Endothelial cell of umbilical vein (primary cell): ENCODE results near the gene ABCB6.

Experiments used
- EZH2 ChIP-seq: IDR thresholded peaks from 2 replicates; pipeline ENCODE4 v1.6.1; 2012; ENCODE audit warnings: borderline replicate concordance, low read depth, mild to moderate bottlenecking, moderate library complexity, low read length, inconsistent platforms; ENCODE audit not compliant: severe bottlenecking
- FOS ChIP-seq: IDR thresholded peaks from 2 replicates; pipeline ENCODE4 v1.6.1; 2011; ENCODE audit warnings: mild to moderate bottlenecking, low read length, moderate library complexity, borderline replicate concordance; ENCODE audit not compliant: insufficient read depth
- GATA2 ChIP-seq: IDR thresholded peaks from 2 replicates; pipeline ENCODE4 v1.7.0; 2011; ENCODE audit warnings: low read depth, mild to moderate bottlenecking, moderate library complexity, mixed read lengths, low read length; ENCODE audit not compliant: insufficient read length, insufficient read depth
- JUN ChIP-seq: IDR thresholded peaks from 2 replicates; pipeline ENCODE4 v1.6.1; 2011; ENCODE audit warnings: borderline replicate concordance, low read depth; ENCODE audit not compliant: insufficient read length, insufficient read depth
- MYC ChIP-seq: IDR thresholded peaks from one replicate; pipeline ENCODE4 v1.6.1; 2011; ENCODE audit warnings: mild to moderate bottlenecking, low read depth, low read length
- POLR2A ChIP-seq: IDR thresholded peaks from 2 replicates; pipeline ENCODE4 v1.6.1; 2012; ENCODE audit warnings: low read depth, mild to moderate bottlenecking, control low read depth, low read length
- POLR2AphosphoS5 ChIP-seq: IDR thresholded peaks from 2 replicates; pipeline ENCODE4 v1.6.1; 2012; ENCODE audit warnings: low read depth, mild to moderate bottlenecking, control low read depth, low read length, moderate library complexity; ENCODE audit not compliant: insufficient read depth
- TF ChIP-seq, protein P1 (sequence below), 2 donors: IDR thresholded peaks; 1 replicate in 1 of 2; 2 replicates in 1 of 2; pipeline ENCODE4 v1.5.1; 2011; ENCODE audit warnings: low read length in 2 of 2, mild to moderate bottlenecking in 2 of 2, moderate library complexity in 2 of 2, control low read depth in 1 of 2, inconsistent platforms in 1 of 2, low read depth in 1 of 2; ENCODE audit not compliant: insufficient read depth in 1 of 2; ENCODE audit errors: extremely low read depth in 1 of 2
- TF ChIP-seq, protein P2 (sequence below): IDR thresholded peaks from 2 replicates; pipeline ENCODE4 v1.6.1; 2011; ENCODE audit not compliant: insufficient read depth, insufficient read length

DNA sequence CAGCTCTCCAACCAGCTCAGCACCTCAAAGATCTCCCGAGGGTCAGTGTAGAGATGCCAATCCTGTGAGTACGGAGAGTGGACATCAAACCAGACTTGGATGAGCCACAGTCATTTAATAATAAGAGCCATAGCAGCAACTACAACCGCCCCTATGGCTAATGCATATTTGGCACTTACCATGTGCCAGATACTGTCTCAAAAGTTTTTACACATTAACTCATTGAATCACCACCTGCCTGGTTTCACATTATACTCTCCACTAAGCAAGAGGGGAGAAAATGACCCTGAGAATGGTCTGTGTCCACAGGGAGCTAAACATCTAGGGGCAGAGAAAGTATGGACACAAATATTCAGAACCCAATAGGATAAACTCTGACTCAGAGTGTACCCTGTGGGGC is 44.6 kb downstream of the ABCB6 start:
- TF ChIP-seq, protein P1, sequence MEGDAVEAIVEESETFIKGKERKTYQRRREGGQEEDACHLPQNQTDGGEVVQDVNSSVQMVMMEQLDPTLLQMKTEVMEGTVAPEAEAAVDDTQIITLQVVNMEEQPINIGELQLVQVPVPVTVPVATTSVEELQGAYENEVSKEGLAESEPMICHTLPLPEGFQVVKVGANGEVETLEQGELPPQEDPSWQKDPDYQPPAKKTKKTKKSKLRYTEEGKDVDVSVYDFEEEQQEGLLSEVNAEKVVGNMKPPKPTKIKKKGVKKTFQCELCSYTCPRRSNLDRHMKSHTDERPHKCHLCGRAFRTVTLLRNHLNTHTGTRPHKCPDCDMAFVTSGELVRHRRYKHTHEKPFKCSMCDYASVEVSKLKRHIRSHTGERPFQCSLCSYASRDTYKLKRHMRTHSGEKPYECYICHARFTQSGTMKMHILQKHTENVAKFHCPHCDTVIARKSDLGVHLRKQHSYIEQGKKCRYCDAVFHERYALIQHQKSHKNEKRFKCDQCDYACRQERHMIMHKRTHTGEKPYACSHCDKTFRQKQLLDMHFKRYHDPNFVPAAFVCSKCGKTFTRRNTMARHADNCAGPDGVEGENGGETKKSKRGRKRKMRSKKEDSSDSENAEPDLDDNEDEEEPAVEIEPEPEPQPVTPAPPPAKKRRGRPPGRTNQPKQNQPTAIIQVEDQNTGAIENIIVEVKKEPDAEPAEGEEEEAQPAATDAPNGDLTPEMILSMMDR (IDR thresholded peaks at IDR 0.05; ENCODE audit: extremely low read depth in 1 of 2, insufficient read depth in 1 of 2, low read depth in 1 of 2, low read length in 2 of 2): no peak
- TF ChIP-seq POLR2A: no peak
- no peak for TF ChIP-seq EZH2
- TF ChIP-seq POLR2AphosphoS5: no peak
- TF ChIP-seq GATA2: no peak
- no peak for TF ChIP-seq MYC
- TF ChIP-seq JUN: no peak
- TF ChIP-seq, protein P2, sequence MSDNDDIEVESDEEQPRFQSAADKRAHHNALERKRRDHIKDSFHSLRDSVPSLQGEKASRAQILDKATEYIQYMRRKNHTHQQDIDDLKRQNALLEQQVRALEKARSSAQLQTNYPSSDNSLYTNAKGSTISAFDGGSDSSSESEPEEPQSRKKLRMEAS: no peak
- no peak for TF ChIP-seq FOS
